RPMI8226 (cell line): ENCODE data around the gene C15orf40.
"Not testable (repeated sequence)": the region's sequence is repeated elsewhere in the genome, so short reads cannot be mapped to it uniquely, and the experiment has no call there.

Experiments used
- DNase-seq: peaks from one replicate; pipeline ENCODE4 v3.0.0-alpha.2; 2015

Gene C15orf40

DNA sequence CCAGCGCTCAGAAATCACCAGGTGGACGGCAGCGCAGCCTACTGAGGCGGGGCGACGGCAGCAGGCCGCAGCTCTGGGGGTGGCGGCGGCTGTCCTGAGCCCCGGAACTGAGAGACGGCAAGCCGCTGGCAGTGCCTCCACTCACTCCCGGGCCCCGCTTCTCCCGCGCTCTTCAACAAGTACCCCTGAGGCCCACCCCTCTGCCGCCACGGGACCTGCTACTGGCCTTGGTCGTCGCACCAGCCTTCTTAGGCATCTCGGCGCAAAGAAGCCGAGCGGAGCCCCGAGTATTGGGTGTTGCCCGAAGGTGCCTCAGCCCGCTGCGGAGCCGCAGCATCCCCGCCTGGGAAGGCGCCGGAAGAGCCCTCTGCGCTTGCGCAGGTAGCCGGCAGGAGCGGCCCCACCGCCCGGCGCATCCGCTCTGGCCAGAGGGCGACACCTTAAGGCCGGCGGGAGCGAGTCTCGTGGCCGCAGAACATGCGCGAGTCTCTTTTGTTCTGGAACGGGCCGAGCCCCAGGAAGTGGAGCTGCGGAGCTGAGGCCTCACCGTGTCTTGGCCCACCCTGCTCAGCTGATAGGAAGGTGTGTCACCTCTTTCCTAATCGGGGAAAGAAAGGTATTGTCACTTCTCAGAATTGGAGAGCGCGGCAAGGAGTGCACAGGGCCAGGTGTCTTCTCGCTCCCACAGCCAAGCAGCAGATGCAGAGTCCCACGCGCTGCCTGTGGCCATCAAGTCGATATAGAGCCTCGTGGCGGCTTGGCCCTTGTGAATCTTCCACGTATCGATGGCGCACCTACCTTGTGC, at the start of gene C15orf40:
C15orf40 (minus strand) TSS at position 369 of the 805 bp plus-strand sequence; CDS start at position 337, 32 bp downstream.
- peak; percentile 91 for DNase-seq

DNA sequence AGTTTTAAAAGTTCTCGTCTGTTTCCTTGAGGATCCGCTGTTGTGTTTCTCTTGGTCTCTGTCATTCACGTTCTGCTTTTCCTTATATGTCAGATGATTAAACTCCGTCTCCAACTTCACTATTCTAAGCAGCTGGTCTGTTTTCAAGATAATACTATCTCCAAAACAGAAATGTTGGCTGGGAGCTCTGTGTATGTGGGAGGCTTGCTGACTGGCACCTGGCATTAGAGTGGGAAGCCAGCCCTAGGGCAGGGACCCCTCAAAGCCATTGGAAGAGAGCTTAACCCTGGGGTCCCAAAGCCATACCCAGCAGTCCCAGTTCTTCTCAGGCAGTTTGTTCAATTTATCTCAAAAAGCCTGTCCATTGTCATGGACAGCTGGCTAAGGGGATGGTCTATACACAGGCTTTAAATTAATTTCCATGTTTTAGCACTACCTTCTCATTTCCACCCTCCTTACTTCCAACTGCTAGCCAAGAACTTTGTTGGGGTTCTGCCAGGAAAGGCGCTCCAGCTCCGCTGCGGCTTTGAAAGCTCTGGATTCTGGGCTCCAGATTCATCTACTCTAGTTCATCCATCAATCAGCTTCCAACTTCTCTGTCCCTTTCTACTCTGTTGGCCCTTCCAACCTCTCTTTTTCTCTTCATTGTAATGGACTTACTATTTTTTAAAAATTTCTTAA, 46.4 kb upstream of the C15orf40 start:
- no peak for DNase-seq

DNA sequence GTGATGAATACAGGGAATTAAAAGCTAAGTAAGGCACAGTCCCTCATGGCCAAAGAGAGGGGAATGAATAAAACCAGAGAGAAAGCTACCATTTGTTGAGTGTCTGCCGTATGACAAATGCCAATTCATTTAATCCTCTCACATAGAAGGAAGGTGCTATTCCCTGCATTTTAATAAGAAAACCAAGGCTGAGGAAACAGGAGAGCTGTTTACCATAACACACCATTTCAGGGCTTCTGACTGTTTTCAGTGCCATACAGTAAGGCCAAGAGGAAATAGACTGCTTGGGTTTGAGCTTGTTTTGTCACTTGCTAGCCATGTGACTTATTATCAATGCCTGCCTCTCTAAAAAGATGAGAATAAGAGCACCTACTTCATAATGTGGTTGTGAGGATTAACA, 45.6 kb upstream of the C15orf40 start:
- DNase-seq, result no peak

DNA sequence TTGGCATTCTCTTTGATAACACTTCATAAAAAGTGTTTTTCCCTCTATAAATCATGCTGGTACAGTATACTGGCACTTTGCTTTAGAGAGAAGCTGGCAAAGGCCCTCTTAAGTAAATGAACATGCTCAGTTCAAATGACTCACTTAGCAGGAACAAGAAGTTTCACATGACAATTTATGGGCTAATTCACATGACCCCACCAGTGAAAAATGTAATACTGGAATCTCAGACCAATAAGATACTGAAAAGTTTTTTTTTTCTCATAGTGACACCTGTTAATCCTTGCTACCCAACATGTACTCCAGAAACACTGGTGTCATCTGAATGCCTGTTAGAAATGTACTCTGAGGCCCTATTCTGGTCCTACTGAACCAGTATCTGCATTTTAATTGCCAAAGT, 41.7 kb upstream of the C15orf40 start:
- no peak for DNase-seq

DNA sequence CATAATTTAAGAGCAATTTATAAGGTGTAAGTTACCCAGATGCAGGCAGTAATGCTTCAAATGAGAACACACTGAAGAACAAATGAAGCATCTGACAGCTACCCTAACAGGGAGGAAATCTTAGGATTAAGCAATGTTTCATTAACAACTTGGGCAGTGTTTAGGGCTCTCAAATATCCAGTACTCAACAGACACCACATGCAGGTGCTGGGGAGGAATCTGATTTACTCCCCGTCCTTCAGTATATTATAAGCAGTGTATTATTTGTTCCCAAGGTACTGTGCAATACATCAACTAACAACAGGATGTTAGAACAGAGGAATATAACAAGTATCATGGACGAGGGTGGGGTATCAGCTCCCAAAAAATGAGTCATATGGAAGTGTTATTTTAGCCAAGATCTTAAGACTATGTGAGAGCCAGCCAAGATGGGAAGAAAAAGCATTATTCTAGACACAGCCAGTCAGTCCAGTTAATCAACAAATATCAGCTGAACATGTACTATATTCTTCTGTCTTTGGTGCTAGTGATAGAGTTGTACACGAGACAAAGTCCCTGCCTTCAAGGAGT, 35.2 kb upstream of the C15orf40 start:
- no peak for DNase-seq

DNA sequence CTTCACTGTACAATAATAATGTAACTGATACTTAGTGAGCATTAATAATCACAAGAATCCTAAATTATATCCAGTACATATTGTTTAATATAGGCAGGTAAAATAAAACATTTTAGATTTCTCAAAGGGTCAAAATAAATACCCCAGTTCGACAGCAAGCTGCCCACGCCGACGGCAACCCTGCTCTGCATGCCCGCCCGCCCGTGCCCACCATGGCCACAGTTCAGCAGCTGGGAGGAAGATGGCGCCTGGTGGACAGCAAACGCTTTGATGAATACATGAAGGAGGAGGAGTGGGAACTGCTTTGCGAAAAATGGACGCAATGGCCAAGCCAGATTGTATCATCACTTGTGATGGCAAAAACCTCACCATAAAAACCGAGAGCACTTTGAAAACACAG, 32.7 kb upstream of the C15orf40 start:
- DNase-seq, result no peak

DNA sequence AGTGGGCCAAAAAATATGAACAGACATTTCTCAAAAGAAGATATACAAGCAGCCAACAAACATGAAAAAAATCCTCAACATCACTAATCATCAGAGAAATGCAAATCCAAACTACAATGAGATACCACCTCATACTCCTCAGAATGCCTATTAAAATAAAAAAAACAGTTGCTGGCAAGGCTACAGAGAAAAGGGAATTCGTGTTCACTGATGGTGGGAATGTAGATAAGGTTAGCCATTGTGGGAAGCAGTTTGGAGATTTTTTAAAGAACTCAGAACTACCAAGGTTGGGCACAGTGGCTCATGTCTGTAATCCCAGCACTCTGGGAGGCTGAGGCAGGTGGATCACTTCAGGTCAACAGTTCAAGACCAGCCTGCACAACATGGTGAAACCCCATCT, 27.8 kb upstream of the C15orf40 start:
- DNase-seq, result no peak

DNA sequence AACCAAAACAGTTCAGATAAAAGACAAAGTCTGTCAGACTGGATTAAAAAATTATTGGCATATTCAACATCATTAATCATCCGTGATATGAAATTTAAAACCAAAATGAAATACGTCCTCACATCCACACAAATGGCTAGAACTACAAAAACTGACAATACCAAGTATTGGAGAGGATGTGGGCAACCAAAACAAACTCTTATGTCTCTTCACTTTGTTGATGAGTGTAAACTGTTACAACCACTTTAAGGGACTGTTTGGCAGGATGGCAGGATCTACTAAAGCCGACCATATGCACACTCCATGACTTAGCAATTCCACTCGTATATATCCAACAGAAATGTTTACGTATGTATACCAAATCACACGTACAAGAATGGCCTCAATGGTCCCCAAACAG, 24.8 kb upstream of the C15orf40 start:
- no peak for DNase-seq

DNA sequence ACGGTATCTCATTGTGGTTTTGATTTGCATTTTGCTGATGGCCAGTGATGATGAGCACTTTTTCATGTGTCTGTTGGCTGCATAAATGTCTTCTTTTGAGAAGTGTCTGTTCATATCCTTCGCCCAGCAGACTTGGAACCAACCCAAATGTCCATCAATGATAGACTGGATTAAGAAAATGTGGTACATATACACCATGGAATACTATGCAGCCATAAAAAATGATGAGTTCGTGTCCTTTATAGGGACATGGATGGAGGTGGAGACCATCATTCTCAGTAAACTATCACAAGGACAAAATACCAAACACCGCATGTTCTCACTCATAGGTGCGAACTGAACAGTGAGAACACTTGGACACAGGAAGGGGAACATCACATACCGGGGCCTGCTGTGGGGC, 19.8 kb upstream of the C15orf40 start:
- not testable (repeated sequence) for DNase-seq

DNA sequence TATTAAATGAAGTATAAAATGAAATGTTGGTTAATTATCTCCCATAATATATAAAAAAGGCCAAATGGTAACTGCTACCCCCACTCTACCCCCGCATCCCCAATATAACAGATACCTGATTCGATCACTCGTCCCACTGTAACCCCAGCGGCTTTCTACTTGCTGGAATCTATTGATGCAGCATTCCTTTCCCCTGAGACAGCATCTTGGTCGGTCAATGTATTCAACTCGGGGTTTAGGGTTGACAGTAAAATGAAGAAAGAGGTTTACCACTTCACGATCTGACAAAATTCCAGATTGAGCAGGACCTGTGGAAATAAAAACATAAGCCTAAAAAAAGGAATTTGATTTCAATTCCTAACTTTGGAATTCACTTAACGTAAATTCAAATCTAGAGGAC, 18.6 kb upstream of the C15orf40 start:
- DNase-seq, result no peak

DNA sequence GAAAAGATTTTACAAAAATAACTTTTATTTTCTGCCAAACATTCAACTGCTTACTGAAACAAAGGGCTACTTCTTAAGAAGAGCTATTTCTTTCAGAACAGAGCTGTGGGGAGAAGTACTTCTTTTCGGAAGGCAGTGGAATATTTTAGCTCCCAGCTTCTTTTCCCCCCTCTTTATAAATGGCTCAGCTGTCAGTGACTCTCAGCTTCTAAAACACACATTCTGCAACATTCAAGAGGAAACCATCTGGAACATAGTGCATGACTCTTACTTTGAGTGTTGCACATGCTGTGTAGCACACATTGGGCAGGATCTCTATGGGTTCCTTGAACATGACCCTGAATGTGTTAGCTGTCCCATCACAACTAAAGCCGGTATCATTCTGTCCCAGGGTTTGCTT, 7.0 kb upstream of the C15orf40 start:
- DNase-seq, result no peak

DNA sequence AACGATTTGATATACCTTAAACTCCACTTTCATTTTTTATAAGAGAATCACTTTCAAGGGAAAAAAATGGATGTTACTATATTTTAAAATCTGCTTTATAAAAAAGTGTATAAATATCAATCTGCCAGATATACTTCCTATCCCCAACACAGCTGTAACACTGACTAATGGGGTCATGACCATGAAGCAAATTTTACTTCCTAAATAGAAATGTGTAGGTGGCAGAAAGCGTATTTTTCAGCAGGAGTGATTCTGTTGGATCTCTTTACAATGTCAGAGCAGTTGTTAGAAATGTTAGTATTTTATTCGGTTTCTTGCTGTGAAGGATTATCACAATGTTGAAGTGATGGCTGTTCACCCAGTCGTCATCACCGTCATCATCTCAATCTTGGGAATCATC, 5.5 kb upstream of the C15orf40 start:
- no peak for DNase-seq

DNA sequence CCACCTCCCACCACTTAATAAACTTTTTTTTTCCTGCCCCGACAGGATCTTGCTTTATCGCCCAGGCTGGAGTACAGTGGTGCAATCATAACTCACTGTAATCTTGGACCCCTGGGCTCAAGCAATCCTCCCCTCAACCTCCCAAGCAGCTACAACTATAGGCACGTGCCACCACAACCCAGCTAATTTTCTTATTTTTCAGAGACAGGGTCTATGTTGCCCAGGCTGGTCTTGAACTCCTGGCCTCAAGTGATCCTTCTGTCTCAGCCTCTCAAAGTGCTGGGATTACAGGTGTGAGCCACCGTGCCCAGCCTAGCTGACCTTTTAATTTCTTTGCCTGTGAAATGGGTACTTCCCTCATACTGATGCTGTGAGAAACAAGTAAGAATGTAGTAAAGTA, 3.9 kb upstream of the C15orf40 start:
- no peak for DNase-seq

DNA sequence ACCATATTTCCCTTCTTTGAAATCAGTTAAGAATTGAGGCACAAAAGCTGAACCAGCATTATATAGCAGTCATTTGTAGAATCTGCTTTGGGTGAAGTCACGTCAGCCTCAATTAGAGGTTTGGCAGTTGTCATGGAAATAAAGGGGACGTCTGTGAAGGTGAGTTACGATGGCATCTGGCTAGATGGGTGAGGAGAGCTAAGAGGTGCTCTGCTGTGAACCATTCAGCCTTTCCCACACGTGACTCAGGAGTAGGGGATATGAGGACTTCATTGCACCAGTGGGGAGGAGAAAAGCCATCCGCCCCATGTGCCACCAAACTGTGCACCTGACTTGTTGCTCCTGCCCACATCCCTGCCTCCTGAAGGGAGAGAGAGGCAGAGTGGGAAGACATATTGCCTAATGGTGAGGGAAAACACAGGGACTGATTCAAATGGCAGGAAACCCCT, 2.8 kb upstream of the C15orf40 start:
- no peak for DNase-seq

DNA sequence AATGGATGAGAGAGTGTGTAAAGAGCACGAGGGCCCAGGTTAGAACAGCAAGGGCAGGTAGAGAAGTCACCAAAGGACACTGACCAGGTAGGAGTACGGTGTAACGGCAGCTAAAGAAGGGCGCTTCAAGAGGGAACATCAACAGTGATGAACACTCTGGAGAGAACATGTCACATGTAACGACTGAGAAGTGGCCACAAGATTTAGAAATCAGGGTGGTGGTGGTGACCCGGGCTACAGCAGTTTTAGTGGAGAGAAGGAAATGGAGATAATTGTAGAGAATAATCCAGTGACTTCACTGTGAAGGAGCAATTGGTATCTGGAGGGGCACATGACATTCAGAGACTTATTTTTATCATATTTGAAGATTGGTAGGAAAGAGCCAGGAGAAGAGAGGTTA, 1.2 kb upstream of the C15orf40 start:
- DNase-seq, result no peak

DNA sequence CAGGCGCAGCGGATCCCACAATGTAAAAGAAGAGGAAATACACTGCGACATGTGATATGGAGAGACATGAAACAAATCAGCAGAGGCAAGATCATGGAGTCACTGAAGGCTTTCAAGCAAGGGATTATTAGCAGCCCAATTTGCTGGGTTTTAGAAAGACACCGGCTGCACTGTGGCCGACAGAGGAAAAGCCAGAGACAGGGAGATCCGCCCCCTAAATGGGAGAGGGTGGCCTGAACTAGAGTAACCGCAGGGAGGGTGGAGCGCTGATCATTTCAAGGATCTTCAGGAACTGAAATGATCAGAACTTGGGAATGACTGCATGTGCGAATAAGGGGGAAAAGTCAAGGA, 612 bp upstream of the C15orf40 start:
- DNase-seq, result no peak

DNA sequence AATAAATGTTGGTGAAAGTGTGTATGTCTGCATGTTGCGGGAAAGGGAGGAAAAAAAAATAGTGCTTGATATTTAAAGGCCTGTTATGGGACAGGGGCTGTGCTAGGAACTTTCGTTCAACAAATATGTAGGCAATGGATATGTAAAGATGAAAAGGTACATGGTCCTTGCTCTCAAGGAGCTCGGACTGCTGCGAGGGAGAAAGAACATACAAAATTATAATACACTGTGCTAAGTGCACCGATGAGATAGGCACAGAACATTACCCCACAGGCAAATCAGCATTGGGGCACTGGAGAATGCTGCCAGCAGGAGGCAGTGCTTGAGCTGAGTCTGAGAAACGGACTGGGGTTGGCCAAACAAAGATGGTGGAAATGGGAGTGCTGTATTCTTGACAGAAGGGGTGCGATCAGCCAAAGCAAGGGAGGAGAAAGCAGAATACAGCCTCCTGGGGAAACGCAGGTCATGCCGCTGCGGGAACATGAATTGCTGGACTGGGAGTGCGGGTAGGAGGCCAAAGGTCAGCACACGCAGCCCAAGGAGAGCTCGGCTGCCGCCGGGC, 649 bp downstream of the C15orf40 start:
- peak; percentile 72 for DNase-seq

DNA sequence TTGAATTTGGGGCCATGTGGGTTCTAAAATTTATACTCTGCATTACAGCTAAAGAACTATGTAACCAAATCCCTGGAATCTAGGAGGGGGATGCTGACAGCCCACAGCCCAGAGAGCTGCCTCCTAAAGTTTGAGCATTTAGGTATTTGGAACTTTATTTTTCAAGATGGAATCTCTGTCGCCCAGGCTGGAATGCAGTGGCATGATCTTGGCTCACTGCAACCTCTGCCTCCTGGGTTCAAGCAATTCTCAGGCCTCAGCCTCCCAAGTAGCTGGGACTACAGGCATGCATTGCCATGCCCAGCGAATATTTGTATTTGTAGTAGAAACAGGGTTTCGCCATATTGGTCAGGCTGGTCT, 10.8 kb downstream of the C15orf40 start:
- not testable (repeated sequence) for DNase-seq

DNA sequence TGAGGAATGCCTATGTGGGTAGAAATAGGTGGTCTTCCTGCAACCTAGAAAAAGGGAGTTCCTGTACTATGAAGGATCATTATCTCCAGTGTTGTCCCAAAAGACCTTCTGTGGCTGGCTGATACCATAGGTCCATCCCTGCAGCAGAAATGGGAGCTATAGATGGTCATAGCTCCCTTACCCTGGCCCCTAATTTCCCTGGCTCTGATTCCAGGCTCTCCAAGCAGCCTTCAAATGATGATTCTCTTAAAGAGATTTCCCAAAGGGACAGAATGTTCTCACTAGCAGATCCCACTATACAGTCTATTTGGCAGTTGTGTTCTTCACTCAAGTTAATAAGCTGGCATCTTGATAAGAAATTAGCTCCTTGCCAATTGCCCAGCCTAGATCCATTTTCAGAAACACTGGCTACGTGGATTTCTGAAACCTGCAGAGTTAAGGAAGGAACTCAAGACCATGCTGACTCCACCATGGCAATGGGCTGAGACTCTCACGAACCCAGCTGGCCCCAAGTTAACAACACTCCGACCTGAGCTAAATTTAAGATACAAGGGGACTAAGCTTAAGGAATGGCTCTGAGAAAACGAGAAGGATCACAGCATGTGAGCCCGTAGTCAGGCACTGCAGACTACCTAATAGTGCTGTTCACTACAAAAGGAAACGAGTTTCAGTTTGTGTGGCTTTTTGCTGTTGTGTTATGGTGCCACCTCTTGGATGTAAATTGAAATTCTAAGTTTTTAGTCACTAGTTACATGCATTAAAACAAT, 11.4 kb downstream of the C15orf40 start:
- DNase-seq, result peak; percentile 59

DNA sequence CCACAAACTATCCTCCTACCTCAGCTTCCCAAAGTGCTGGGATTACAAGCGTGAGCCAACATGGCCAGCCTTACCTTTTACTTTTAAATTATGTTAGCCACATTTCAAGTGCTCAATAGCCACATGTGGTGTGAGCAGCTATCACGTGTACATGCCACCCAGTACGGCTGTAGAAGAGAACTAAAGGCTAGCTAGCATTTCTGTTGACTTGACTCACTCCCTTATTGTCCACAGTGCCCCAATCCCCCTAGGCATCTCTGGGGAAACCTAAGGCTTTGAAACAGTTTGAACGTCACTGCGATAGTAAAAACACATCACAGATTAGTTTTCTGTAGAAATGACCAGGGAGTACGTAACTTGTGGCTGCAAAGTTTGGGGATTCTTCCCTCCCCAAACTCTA, 12.0 kb downstream of the C15orf40 start:
- no peak for DNase-seq

DNA sequence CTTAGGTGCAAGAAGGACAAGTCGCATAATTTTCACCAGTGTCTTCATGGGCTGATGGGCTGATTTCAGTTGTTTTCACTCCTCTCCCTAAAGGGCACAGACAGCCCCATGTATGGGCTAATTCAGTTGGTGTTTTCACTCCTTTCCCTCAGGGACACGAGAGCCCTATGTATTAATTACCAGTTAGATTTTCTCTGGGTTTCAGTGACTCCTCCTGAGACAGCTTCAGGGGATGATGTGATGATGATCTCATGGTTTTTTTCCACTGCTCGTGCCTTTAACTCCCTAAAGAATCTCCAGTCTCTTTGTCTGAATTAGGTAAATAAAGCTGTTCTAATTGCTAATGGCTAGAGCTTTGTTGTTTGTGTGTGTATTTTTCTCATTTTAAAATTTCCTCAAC, 15.5 kb downstream of the C15orf40 start:
- DNase-seq, result no peak

DNA sequence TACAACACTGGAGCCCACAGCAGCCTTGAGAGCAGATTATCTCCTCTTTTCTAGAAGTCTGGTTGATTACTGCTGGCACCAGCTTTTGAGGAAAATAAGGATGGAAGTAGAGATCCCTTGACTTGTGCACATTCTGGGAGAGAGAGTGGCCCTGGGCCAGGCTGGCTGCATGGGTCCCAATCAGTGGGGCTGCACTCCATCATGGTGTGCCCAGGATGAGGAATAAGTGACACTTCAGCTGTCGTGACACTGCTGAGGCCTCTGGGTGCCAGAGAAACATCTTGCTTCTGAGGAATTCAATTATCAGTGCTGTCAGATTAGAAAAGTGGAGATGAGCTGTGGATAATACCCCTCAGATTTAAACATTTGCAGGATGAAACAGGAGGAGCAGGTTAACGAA, 16.4 kb downstream of the C15orf40 start:
- no peak for DNase-seq

DNA sequence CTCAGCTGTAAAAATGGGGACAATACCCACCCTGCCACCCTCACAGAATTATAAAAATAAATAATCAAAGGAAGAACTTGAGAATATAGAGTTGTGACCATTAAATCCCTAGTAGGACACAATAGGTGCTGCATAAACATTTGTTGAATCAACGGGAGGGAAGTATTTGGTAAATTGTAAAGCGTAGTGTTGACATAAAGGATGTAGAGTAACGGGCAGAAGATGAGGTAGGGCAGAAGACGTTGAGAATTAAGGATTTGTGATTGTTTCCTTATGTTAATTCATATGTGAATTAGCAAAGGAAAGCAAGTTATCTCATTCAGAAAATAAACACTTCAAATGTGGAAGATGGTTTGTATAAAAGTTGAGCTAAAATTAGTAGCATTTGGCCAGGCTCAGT, 18.3 kb downstream of the C15orf40 start:
- no peak for DNase-seq
